Mammary epithelial cell (primary cell): Measurements from ENCODE around the gene C1QL1.

Source experiments
- CTCF ChIP-seq, 2 donors: IDR thresholded peaks in 1 of 2; conservative IDR thresholded peaks in 1 of 2; 2 replicates each; pipeline ENCODE4 v1.5.1; 2011 to 2012; ENCODE audit warnings: inconsistent platforms in 2 of 2, low read length in 2 of 2, mild to moderate bottlenecking in 2 of 2, control low read depth in 1 of 2, low read depth in 1 of 2; ENCODE audit not compliant: insufficient read depth in 1 of 2; ENCODE audit errors: extremely low read depth in 1 of 2
- EZH2 ChIP-seq: IDR thresholded peaks from 2 replicates; pipeline ENCODE4 v1.6.1; 2012; ENCODE audit warnings: low read length, inconsistent platforms, borderline replicate concordance

- TF ChIP-seq CTCF (conservative IDR thresholded peaks at IDR 0.05 in 1 of 2, IDR thresholded peaks at IDR 0.05 in 1 of 2; ENCODE audit: extremely low read depth in 1 of 2, insufficient read depth in 1 of 2, low read depth in 1 of 2, low read length in 2 of 2) (no peak), EZH2 (no peak)
These were observed 50.6 kb downstream of the C1QL1 start for GRCh38 chr17:44917456-44917855.
